Heart right ventricle (tissue), 16 donors: ENCODE data around the gene TWNK. TPM values are rescaled to one million over a fixed set of nuclear protein-coding genes. Genes with fewer than 3 reads are reported as not detected.
A peak's percentile ranks its signal among the peaks of the same experiment; 100 is the strongest.

ENCODE experiments used
- ATAC-seq, 8 donors: fragments of 200-7000 bp; cut with Tn5 transposase; one replicate each; pipeline ENCODE4 v1.9.1; 2020; ENCODE audit warnings: mild to moderate bottlenecking in 8 of 8, moderate library complexity in 8 of 8, moderate number of reproducible peaks in 1 of 8
- DNase-seq, 2 donors: peaks; one replicate each; pipeline ENCODE4 v3.0.0-alpha.2; 2020
- H3K27ac ChIP-seq, 10 donors: fragments of 200-600 bp; sonication (generic) in 2 of 10; one replicate each; pipeline versions ENCODE4 v1.5.0 to v1.8.0; 2020 to 2022; ENCODE audit warnings: mild to moderate bottlenecking in 3 of 10
- H3K27me3 ChIP-seq, 7 donors: fragments of 200-600 bp; one replicate each; pipeline ENCODE4 v1.8.0; 2021 to 2022; ENCODE audit warnings: mild to moderate bottlenecking in 2 of 7
- H3K36me3 ChIP-seq, 9 donors: fragments of 200-600 bp; sonication (generic) in 1 of 9; one replicate each; pipeline versions ENCODE4 v1.5.0 to v1.8.0; 2020 to 2022; ENCODE audit warnings: mild to moderate bottlenecking in 2 of 9
- H3K4me1 ChIP-seq, 9 donors: fragments of 200-600 bp; sonication (generic) in 1 of 9; one replicate each; pipeline versions ENCODE4 v1.5.0 to v1.8.0; 2020 to 2022; ENCODE audit warnings: mild to moderate bottlenecking in 4 of 9
- H3K4me3 ChIP-seq, 10 donors: fragments of 200-600 bp; sonication (generic) in 2 of 10; one replicate each; pipeline versions ENCODE4 v1.5.0 to v1.8.0; 2020 to 2022; ENCODE audit warnings: mild to moderate bottlenecking in 7 of 10, moderate library complexity in 2 of 10
- H3K9me3 ChIP-seq, 11 donors: fragments of 200-600 bp in 10 of 11; sonication (generic) in 2 of 11; one replicate each; pipeline versions ENCODE4 v1.5.0 to v1.8.0; 2013 to 2022; ENCODE audit warnings: mild to moderate bottlenecking in 2 of 11, control low read depth in 1 of 11, moderate library complexity in 1 of 11
- CTCF ChIP-seq, 9 donors: fragments of 200-600 bp; sonication (generic) in 2 of 9; IDR thresholded peaks; one replicate each; pipeline versions ENCODE4 v1.5.0 to v1.8.0; 2021 to 2022; ENCODE audit warnings: antibody characterized with exemption in 9 of 9, mild to moderate bottlenecking in 5 of 9, moderate library complexity in 1 of 9
- WGBS, 2 donors: extraction: QIAGEN DNeasy Blood & Tissue Kit; methylation state at CpG; one replicate each; pipeline ENCODE4 v1.1.7; 2013; ENCODE audit warnings: inconsistent platforms in 1 of 2; 5-methylcytosine and 5-hydroxymethylcytosine counted together
- intact Hi-C, 10 donors: fragments of 100-400 bp; cut with DNase I; formaldehyde crosslinking; loops; one replicate each; pipeline versions ENCODE4 v1.11.1 to v1.14.2; 2022
- polyA plus RNA-seq, 2 donors: library from polyadenylated mRNA; stranded (reverse); fragments of 200-250 nt; gene quantifications; one replicate each; pipeline ENCODE4 v1.2.3, GENCODE V29; 2013
- total RNA-seq, 10 donors: library from RNA; stranded (reverse); fragmentation: NEBNext Ultra II Directional in 3 of 10; extraction: Animal tissue kit (Norgen Biotek cat#: 25700) in 3 of 10; gene quantifications; one replicate each; pipeline versions ENCODE4 v1.2.1 to v1.2.4, GENCODE V29; 2021 to 2023
- donor health status: Arrhythmogenic right ventricular cardiomyopathy.
- donor health status: ischemic (EF 13 %, LVEDD 7.1; RV severe dilation, severe dysfunction).
- donor health status: healthy with polysubstance abuse.
- donor health status: DM: no; HTN: yes; CAD: no.
- donor health status: DM: no; HTN: no; CAD: no.
- donor health status: ischemic (EF 25% LVEDD 6.9; RV normal size, moderate dysfunction).
- donor health status: ischemic (EF 25% LVEDD 5.7; RV mildly dilated, moderate dysfunction).
- donor health status: healthy.
- donor health status: DM: yes; HTN: yes; CAD: no.
- donor health status: Ischemic cardiomyopathy.
- donor health status: ischemic (EF 35%, LVEDD 5.7; RV mildly dilated, moderate dysfunction).
- donor health status: nonischemic (EF 11% LVEDD 7.7; RV severe dilation, severe dysfunction).
- donor health status: DM: yes; HTN: yes; CAD: no.
- donor health status: PGD.
- donor health status: ischemic (EF 29% LVEDD 5.4; RV normal size, mild dysfunction).
- donor health status: nonischemic (EF 23%, LVEDD 6.1; RV moderate dilation, normal function).

TWNK gene
- total and polyA plus RNA-seq, 12 donors, result 4.2 to 7.7 (median 5.4) TPM

GRCh38 chr10:101041252-101041761, 54.0 kb downstream of the TWNK start:
- Histone ChIP-seq H3K9me3 (no peaks in the 10 kb centered on the region), H3K27ac (peak overlapping the region in 2 of 10 donors; percentile 85 to 90), H3K4me1 (peaks cover 3 to 28% (median 16%) of the 10 kb centered on the region in 9 donors), H3K36me3 (peaks cover 0 to 40% (median 16%) of the 10 kb centered on the region in 9 donors), H3K27me3 (peaks cover 0 to 13% (median 1%) of the 10 kb centered on the region in 7 donors), H3K4me3 (no peak overlapping the region)
- intact Hi-C loops, result loop anchor here in 5 of 10 donors (2.0 to 10.0 kb wide), 4 partner anchors 19 to 103 kb away; partner anchors contain the start of genes KAZALD1 (in 1 of the 5) and TLX1 (in 1 of the 5)
- peak; percentile 68 to 89 (median 83) for TF ChIP-seq CTCF (IDR thresholded peaks at IDR 0.05)
- 22 to 23% methylated on average over 6 of the region's 6 CpGs for WGBS, 2 donors
- ATAC-seq (peak; percentile 67 to 84 (median 78)), DNase-seq (peak; percentile 65 to 88)

- peaks cover 3 to 28% (median 16%) of the 10 kb centered on the region in 9 donors for H3K4me1 ChIP-seq
- peak overlapping the region in 9 of 10 donors; percentile 21 to 59 (median 54) for H3K4me3 ChIP-seq
- intact Hi-C loops, result loop anchor here in 5 of 10 donors (1.0 to 10.0 kb wide), 5 partner anchors 19 to 103 kb away; partner anchors contain the start of genes KAZALD1 (in 2 of the 5) and TLX1 (in 1 of the 5)
- no peak for TF ChIP-seq CTCF (IDR thresholded peaks at IDR 0.05)
- 68% methylated on average over 4 of the region's 4 CpGs for WGBS, 2 donors
- peaks cover 0 to 32% (median 8%) of the 10 kb centered on the region in 9 donors for H3K36me3 ChIP-seq
- no peak for ATAC-seq
- peak overlapping the region; percentile 47 to 91 (median 84) for H3K27ac ChIP-seq
- H3K27me3 ChIP-seq, result peaks cover 0 to 21% (median 9%) of the 10 kb centered on the region in 7 donors
- no peaks in the 10 kb centered on the region for H3K9me3 ChIP-seq
- DNase-seq, result no peak
Observed at GRCh38 chr10:101042118-101042517, 54.8 kb downstream of the TWNK start.

- TF ChIP-seq CTCF (IDR thresholded peaks at IDR 0.05), result no peak
Observed at GRCh38 chr10:101042667-101043362, 55.5 kb downstream of the TWNK start.

GRCh38 chr10:101043363-101043707, 56.0 kb downstream of the TWNK start:
- no peak for TF ChIP-seq CTCF (IDR thresholded peaks at IDR 0.05)
- ATAC-seq (no peak), DNase-seq (no peak)
- H3K27me3 ChIP-seq, result peaks cover 5 to 33% (median 21%) of the 10 kb centered on the region in 7 donors
- peak overlapping the region; percentile 21 to 59 (median 53) for H3K4me3 ChIP-seq
- WGBS, 2 donors, result 18 to 27% methylated on average over 2 of the region's 2 CpGs
- intact Hi-C loops, result loop anchor here in 5 of 10 donors (2.0 to 10.0 kb wide), 4 partner anchors 17 to 101 kb away; partner anchors contain the start of genes KAZALD1 (in 2 of the 5) and TLX1 (in 1 of the 5)
- H3K4me1 ChIP-seq, result peaks cover 3 to 30% (median 16%) of the 10 kb centered on the region in 9 donors
- peaks cover 0 to 19% (median 0%) of the 10 kb centered on the region in 9 donors for H3K36me3 ChIP-seq
- H3K9me3 ChIP-seq, result no peaks in the 10 kb centered on the region
- peak overlapping the region; percentile 47 to 91 (median 84) for H3K27ac ChIP-seq

More at GRCh38 chr10:101042667-101043362, 55.5 kb downstream of the TWNK start:
- Histone ChIP-seq H3K4me3 (peak overlapping the region; percentile 21 to 59 (median 53)), H3K4me1 (peaks cover 3 to 28% (median 16%) of the 10 kb centered on the region in 9 donors), H3K9me3 (no peaks in the 10 kb centered on the region), H3K36me3 (peaks cover 0 to 25% (median 3%) of the 10 kb centered on the region in 9 donors), H3K27me3 (peaks cover 0 to 28% (median 16%) of the 10 kb centered on the region in 7 donors), H3K27ac (peak overlapping the region; percentile 47 to 91 (median 84))
- DNase-seq, result peak; percentile 95 to 97
- 4 to 6% methylated on average over 40 of the region's 40 CpGs for WGBS, 2 donors
- intact Hi-C loops, result loop anchor here in 5 of 10 donors (1.0 to 10.0 kb wide), 5 partner anchors 18 to 102 kb away; partner anchors contain the start of genes KAZALD1 (in 2 of the 5) and TLX1 (in 1 of the 5)
- ATAC-seq, result peak; percentile 92 to 97 (median 95)
